GM06990 (cell line): ENCODE data around the gene QSOX1.

ENCODE experiments used
- DNase-seq: peaks from one replicate; pipeline ENCODE4 v3.0.0-alpha.2; 2011; ENCODE audit not compliant: insufficient read length; ENCODE audit errors: extremely low read depth
- H3K27me3 ChIP-seq: replicated peaks from 2 replicates; pipeline ENCODE4 v1.6.0; 2011; ENCODE audit warnings: low read length; ENCODE audit not compliant: control insufficient read depth, insufficient read depth
- H3K36me3 ChIP-seq: 2 replicates; pipeline ENCODE4 v1.5.1; 2011; ENCODE audit warnings: low read length; ENCODE audit not compliant: control insufficient read depth, insufficient read depth
- H3K4me3 ChIP-seq: replicated peaks from 2 replicates; pipeline ENCODE4 v1.5.1; 2011; ENCODE audit warnings: low read depth, mild to moderate bottlenecking, control low read depth, low read length
- CTCF ChIP-seq: IDR thresholded peaks from 2 replicates; pipeline ENCODE4 v1.5.1; 2011; ENCODE audit warnings: low read length, control low read depth, mild to moderate bottlenecking, inconsistent platforms; ENCODE audit not compliant: insufficient read depth, poor library complexity, severe bottlenecking

The QSOX1 gene

GRCh38 chr1:180153032-180153431 is 1.6 kb upstream of the QSOX1 start:
- Histone ChIP-seq H3K36me3 (no peaks in the 10 kb centered on the region), H3K27me3 (no peaks in the 10 kb centered on the region), H3K4me3 (no peak overlapping the region)
- DNase-seq: no peak
- TF ChIP-seq CTCF: no peak

- H3K4me3 ChIP-seq: peak overlapping the region; percentile 89
- no peaks in the 10 kb centered on the region for H3K36me3 ChIP-seq
- H3K27me3 ChIP-seq: no peaks in the 10 kb centered on the region
- TF ChIP-seq CTCF: no peak
- no peak for DNase-seq
Observed at GRCh38 chr1:180154003-180154324, 705 bp upstream of the QSOX1 start.

- Histone ChIP-seq H3K36me3 (no peaks in the 10 kb centered on the region), H3K4me3 (peak overlapping the region; percentile 70), H3K27me3 (no peaks in the 10 kb centered on the region)
- TF ChIP-seq CTCF: no peak
- DNase-seq: peak; percentile 46
Observed at GRCh38 chr1:180155182-180155682, 563 bp downstream of the QSOX1 start.

DNA sequence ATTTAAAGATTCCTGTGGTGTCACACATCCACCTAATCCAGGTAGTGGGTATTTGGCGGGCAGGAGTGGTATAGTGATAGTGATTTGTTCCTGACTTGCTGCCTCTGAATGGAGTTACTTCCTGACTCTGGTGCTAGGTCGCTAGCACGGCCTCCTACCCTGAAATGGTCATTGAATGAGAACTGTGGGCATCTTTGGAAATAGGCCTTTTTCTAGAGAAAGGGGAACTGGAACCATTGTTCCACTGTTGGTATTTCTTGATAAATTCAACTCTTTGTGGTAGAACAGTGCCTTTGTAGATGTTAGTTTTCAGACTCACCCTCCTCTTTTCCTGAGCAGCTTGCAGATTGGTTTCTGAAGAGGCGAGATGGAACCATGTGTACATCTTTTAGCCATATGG is 1.5 kb downstream of the QSOX1 start:
- no peak overlapping the region for H3K4me3 ChIP-seq
- no peak for TF ChIP-seq CTCF
- DNase-seq: no peak
- H3K27me3 ChIP-seq: no peaks in the 10 kb centered on the region
- no peaks in the 10 kb centered on the region for H3K36me3 ChIP-seq

DNA sequence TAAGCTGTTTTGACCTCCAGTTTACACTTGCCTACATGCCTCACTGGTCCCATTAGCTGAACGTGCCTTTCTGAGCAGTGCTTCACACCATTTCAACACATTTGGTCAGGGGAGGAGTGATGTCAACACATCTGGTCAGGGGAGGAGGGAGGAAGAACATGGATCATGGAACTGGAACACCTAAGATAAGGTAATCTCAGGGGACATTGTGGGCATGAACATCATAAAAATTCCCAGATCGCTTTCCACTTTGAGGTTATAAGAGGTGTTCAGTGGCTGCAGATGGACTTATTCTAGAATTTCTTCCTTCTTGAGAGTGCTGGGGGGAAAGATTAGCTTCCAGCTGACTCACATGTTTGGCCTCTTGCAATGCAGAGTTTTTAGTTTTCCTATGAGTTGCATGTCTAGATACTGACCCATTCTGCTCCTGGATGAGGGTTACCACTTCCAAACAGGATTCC is 2.0 kb downstream of the QSOX1 start:
- H3K4me3 ChIP-seq: no peak overlapping the region
- no peaks in the 10 kb centered on the region for H3K36me3 ChIP-seq
- H3K27me3 ChIP-seq: no peaks in the 10 kb centered on the region
- no peak for TF ChIP-seq CTCF
- no peak for DNase-seq

DNA sequence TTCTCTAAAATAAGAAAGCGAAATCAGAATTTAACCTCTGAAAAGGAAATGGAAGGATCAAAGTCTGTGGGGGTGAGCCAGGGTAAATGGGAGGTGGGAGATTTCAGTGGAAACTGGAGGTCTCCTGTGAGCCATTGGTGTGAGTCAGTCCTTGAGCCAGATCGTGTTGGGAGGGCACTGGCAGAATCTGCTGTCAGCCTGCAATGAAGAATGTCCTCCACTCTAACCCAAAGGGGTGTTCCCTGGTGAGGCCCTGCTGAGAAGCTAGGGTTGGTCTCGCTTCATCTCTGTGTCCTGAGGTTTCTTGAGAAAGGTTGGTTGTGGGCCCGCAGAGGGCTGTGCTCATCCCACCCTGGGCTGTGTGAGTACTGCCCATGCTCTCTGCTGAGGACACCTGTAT is 2.4 kb downstream of the QSOX1 start:
- Histone ChIP-seq H3K36me3 (no peaks in the 10 kb centered on the region), H3K27me3 (no peaks in the 10 kb centered on the region), H3K4me3 (no peak overlapping the region)
- no peak for DNase-seq
- TF ChIP-seq CTCF: no peak
